Fibroblast of skin of scalp (primary cell): ENCODE results near the gene ABLIM3.

Source experiments
- DNase-seq: peaks from one replicate; pipeline ENCODE4 v3.0.0-alpha.2; 2013

The ABLIM3 gene

DNA sequence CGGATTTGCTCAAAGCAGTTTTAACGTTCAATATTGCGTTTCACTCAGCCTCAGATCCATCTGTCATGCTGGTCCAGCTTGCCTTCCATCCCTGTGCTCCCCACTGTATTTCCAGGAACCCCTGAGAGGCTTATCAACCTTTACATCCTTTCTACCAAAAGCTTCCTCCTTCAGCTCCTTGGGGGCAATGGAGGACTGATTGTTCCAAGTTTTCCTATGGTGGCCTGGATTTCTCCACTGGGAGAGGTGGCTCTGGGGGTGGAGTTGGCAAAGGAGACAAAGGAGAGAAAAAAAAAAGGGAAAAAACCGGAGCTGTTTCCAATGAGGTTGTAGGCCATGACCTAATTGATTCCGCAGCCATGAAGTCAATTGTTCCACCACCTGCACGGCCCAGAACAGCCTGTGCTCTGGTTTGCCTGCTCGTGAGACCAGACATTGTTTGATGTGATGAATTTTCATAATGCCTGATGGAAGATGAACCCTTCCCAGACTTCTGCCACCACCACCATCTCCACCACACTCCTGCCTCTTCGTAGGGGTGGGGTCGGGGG, 54.1 kb downstream of the ABLIM3 start:
- no peak for DNase-seq

DNA sequence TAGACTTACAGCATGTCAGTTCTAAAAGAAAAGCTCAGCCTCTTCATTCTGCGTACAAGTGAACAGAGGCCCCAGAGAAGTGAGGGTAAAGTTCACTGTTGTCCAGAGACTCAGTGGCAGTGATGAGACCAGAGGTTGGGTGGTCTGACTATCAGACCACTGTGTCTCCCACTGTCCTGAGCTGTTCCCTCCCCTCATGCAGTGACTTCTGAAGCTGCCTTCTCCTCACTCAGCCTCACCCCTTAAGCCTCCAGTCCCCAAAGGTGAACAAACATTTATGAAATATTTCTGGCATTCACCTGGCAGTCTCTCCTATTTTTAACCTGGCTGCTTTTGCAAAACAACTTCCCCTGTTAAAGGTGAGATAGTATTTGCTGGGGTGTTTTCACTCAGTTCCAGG, 54.7 kb downstream of the ABLIM3 start:
- DNase-seq: no peak

DNA sequence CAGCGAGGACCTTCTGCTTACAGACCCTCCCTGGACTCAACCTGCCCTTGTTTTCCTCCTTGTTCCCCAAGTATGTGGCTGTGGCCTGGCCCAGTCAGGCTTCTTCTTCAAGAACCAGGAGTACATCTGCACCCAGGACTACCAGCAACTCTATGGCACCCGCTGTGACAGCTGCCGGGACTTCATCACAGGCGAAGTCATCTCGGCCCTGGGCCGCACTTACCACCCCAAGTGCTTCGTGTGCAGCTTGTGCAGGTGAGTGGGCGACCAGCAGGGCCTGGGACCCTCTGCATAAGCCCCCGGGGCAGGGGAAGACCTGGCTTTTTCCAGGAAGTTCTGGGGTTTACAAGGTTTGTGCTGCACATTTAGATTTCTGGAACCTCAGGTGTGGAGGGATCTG, 56.9 kb downstream of the ABLIM3 start:
- no peak for DNase-seq

DNA sequence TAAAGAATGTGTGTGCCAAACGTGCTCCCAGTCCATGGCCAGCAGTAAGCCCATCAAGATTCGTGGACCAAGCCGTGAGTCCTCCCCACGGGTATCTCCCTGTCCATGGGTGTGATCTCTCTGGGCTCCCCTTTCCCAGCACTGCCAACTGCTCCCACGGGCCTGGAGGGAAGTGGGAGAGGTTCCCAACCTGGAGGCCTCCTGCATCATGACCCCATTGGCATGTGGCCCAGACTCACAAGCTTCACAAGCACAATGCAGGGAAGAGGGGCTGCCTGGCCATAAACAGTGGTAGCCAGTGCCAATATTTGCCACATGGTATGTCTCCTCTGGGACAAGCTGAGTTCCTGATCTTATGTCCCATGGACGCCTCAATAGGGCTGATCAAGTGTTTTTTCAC, 59.1 kb downstream of the ABLIM3 start:
- no peak for DNase-seq

DNA sequence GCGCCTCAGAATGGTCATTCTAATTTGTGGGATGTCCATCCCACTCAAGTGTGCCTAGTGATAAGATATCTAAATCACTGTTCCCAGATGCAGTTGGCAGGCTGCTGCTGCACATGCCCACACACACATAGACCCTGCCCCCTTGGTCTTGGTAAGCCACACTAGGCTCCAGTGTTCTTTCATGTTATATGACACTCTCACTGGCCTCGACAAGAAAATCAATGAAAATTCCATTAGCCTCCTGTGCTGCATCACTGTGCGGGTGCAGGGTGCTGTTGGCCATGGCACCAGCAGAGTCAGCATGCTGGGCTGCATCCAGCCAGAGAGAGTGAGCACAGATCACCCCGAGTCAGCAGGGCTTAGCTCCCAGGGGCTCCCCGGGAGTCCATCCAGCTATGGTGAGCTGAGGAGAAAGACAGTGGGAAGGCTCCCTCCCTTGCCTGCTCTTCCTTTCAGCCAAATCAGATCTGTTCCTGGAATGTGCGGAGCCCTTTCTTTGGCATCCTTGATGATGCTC, 59.9 kb downstream of the ABLIM3 start:
- DNase-seq: no peak

DNA sequence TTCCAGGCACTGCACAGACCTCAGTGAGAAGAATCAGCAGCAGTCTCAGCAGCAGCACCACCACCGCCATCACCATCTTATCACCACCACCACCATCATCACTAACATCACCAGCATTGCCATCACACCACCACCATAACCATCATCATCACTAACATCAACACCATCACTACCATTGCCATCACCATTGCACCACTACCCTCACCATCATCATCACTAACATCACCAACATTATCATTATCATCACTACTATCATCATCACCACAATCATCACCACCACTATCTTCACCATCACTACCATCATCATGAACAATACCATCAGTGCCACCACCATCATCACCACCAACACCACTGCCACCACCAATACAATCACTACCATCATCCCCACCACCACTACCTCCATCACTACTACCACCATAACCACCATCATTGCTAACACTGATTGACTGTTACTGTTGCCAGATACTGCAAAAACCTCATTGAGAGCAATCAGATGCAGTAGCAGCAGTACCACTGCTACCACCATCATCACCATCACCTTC, 61.7 kb downstream of the ABLIM3 start:
- DNase-seq: no peak

DNA sequence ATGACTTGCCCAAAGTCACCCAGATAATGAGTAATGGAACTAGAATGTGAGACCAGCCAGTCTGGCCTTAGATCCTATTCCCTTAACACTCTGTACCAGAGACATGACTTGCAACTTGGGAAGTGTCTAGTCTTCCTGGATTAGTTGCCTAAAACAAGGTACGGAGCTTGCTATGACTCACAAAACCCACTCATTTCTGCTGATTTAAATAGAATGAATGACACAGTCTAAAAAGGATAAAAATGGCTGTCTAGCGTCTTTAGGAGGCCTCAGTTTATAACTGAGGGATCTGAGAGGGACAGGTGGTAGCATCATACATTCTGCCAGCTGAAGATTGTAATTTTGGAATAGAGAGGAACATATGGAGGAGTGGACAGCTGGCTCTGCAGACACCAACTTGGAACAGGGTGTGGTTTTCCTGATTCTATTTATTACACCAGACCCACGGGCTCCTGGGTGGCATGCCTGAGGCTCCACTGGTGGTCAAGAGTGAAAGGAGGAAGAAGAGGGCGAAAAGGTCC, 62.7 kb downstream of the ABLIM3 start:
- DNase-seq: no peak

DNA sequence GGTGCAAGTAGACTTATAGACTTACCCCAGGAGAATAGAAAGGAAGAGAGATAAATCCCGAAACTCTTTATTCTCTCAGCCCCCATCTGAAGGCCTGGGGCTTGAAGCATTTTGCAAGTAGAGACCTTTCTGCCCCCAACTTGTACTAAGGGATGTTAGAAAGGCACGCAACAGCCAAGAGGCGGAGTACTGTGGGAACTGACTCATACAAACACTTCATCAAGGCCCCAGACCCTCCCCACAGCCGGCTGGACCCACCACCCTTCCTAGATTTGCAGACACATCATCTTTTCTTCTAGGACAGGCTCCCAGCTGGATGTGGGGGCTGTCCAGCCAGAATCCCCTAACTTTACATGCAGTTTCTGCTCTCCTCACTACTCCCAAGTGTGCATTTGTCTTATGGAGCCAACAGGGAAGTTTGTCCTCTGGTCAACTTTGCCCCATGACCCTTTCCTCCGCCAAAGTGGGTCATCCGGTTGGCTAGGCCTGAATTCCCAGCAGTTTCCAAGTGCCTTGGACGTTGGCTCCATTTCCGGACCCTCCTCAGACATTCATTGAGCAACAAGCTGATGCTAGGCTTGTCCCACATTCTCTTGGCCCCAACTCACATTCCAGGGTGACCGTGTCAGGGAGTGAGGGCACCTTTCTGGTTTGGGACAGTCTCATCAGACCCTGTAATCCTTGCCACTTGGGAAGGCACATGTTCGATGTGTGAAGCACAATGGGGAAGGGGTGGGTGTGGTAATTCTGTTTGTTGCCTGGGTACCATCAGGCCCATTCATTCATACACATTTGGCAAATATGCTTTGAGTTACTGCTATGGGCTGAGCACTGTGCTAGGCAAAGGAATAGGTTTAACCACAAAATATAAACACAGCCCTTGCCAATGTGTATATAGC, 64.6 kb downstream of the ABLIM3 start:
- DNase-seq: peak; percentile 42

DNA sequence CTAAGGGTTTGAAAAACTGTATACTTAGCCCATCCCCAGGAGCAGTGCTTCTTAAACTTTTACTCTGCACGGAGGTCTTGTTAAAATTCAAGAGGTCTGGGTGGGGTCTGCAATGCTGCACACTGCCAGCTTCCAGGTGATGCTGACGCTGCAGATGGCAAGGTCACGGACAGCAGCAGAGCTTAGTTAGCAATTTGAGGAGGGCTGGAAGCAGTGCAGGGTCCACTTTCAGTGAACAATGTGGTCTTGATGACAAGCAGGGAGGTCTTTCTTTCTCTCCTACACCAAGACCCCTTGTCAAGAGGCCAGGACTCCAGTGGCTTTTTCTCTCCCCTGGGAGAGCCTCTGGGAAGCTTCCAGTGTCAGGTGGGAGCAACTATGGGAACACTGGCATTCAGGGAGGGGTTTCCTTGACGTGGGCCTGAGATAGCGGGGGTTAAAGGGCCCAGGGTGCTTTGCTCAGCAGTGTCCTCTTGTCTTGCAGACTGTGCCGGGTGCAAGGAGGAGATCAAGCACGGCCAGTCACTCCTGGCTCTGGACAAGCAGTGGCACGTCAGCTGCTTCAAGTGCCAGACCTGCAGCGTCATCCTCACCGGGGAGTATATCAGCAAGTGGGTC, 65.3 kb downstream of the ABLIM3 start:
- no peak for DNase-seq

DNA sequence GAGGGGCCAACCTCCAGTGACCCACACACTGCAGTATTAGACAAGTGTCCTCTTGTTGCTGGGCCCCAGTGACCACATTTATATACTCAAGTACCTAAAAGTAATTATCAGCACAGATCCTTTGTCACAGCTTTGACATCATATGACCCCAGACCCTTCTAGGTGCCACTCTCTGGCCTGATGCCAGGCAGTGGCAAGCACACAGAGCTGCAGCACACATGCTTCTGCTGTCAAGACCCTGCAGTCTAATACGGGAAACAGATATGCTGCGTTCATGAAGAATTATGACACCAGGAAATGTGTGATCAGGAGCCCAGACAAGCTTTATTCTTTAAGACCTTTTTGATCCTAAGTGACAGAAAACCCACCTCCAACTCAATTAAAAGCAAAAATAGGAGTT, 66.5 kb downstream of the ABLIM3 start:
- no peak for DNase-seq

DNA sequence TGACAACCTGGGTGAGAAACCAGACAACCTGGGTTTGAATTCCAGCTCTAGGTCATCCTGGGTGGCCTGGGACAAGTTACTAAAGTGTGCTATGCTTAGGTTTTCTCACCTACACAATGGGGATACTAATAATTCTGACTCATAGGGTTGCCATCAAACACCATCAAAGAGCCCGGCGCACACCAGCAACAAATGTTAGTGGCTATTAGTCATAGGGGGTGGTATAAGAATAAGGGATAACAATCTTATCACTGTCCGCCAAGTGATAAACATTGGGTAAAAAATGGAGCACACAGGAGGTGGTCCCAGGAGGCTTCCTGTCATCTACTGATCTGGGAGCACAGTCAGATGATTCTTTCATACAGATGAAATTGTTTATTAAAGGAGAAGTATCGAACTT, 68.9 kb downstream of the ABLIM3 start:
- DNase-seq: no peak

DNA sequence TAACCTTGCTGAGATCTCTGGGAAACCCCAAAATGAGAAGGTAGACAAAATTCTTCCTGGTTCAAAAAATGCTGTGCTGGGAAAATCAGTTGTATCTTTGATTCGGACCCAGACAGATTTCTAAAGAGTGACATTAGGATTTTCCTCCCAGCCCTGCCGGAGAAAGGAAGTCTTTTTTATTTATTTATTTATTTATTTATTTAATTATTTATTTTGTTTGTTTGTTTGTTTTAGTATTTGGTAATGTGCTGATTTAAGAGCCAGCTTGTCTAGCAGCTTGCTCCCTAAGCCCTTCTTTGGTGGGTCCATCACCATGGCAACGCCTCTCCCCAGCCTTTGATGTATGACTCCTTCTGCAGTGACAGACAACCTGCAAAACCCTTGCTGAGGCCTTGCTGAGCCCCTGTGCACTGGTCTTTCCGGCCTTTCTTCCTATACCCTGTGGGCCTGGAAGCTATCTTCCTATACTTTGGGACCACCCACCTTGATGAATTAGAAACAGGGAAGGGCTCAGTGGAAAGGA, 69.7 kb downstream of the ABLIM3 start:
- DNase-seq: no peak

DNA sequence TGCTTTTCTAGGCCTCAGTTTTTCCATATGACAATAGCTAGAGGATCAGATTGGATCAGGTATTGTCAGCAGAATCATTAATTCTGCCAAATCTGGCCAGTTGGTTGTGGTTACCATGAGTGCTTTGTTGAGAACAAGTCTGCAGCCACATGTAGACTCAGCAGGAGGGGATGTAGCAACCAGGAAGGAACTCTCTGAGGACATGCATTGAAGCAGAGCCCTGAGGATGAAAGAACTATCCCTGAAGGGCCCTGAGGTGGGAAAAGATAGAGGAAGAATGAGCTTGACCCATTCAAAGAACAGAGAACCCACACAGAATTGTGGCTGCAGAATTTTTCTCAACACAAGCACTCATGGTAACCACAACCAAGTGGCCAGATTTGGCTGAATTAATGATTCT, 70.3 kb downstream of the ABLIM3 start:
- peak; percentile 58 for DNase-seq

DNA sequence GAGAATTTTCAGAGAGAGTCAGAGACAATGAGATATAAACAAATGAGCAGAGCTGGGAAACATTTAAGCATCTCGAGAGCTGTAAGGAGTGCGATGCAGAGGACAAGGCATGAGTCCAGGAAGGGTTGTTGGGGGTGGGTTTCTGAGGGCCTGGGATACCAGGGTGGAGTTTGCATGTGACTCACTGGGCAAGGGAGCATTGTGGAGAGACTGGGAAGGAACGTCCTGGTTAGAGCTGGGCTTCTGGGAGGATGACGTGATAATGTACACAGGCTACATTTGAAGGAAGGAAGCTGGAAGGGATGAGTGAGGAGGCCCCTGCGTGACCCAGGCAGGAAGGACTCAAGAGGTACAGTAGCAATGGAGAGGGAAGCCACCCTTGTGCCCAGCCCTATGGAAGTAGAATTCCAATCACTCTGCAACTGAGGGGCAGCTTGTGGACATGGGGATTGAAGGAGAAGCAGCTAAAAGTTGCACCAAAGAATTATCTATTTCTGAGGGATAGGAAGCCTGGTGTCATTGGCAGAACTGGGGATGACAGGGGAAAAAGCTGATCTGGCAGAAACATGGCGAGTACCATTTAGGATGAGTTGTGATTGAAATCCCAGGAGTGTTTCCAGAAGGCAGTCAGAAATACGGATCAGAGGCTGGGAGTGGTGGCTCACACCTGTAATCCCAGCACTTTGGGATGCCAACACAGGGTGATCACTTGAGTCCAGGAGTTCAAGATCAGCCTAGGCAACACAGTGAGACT, 71.1 kb downstream of the ABLIM3 start:
- DNase-seq: peak; percentile 94

DNA sequence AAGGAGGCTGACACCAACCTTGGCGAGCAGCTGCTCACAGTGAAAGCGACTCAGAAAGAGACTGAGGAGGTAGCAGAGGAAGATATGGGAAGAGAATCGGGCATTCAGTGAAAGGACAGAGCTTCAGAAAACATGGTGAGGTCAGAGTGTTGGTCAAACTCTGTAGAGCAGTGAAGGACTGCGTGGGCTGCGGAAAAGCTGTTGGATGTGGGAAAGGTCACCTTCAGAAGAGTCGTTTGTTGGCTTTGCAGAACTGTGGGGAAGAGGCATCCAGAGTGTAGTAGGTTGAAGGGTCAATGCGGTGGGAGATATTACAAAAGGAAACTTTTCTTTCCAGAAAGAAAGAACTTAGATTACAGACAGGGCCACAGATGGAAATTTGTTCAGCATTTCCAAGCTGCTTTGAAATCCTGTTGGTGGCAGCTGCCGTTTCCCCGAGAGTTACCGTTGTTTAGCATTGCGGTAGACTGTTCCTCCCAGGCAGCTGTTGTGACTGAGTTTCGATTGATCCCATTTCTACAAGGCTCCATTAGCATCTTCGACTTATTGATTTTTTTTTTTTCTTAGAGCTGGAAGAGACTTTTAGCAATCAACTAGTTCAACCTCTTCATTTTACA, 72.1 kb downstream of the ABLIM3 start:
- DNase-seq: no peak

DNA sequence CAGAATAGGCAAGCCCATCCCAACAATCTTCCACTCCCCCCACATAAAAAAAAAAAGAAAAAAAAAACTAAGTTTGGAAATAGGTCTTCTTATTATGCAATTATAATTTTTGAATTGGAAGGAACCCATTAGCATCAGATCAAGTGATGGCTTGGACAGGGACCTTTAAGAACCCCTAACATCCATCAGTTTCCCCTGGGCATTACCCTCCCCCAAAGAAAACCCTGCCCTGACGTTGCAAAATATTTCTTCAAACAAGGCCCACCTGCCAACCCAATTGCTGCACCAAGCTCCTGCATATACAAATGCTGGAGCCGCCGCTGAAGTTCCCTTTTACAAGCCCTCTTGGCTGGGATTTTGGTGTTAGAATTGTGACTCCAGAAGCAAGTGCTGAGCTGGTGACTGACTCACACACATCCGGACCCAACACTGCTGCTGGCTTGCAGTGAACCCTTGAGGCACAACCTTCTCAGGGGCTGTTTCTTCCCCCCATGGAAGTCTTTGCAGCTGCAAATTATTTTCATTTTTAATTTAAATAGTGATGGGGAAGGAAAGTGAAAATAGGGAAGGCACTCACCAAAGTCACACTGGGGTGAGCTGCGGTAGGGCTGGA, 74.3 kb downstream of the ABLIM3 start:
- DNase-seq: no peak

DNA sequence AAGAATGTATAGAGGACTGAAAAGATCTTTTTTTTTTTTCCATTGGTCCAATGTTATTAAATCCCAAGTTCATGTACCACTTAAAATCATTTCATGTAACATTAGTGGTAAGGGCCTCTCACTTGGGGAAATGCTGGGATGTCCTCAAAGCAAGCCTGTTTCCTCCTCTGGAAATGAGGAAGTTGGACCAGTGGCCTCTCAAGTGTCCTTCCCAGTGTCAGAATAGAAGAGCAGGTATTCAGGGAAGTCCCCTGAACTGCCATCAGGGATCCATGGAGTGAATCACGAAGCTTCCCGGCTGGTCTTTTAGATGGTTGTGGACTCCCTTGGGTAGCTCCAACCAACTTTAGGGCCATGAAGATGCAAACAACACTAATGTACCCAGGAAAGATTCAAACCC, 75.2 kb downstream of the ABLIM3 start:
- no peak for DNase-seq

DNA sequence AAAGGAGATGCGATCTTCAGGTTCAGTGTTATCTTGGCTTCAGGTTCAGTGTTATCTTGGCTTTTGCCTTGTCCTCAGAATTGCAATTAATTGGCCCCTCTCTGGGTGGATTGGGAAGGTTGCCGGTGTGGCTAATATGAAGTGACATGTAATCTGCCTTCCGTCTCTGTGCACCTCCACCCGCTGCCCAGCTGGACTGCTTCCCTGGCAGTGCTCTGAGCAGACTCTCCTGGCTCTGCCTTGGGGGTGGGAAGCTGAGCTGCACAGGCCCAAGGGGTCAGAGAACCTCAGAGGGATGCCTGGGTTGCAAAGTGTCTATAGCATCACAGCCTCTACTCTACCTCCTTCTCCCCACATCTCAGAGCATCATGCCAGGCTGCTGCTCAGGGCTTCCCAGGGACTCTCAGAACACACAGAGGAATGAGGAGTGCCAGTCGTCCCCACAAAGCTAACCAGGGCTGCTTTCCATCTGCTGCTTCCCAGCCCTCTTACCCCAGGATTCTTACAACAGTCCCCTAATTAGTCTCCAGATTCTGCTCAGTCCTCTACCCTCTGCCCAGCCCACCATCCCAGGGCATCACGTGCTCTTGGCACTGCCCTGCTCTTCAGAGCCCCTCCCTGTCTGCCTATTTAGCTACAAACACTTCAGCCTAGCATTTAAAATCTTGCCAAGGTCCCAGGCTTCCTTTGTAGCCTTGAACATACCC, 76.0 kb downstream of the ABLIM3 start:
- no peak for DNase-seq

DNA sequence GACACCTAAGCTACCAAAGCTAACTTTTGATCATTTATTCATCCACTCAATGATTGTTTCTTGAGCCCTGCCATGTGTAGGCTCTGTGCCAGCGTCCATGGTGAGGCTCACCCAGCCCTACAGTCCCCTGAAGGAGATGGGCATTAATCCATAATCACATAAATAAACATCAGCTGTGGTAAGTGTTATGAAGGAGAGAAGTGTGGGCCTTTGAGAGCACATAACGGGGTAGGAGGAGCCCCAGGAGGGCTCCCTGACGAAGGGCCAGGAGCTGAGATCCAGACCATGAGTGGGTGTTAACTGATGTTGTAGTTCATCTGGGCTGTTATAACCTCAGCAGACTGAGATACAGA, 76.5 kb downstream of the ABLIM3 start:
- DNase-seq: no peak

DNA sequence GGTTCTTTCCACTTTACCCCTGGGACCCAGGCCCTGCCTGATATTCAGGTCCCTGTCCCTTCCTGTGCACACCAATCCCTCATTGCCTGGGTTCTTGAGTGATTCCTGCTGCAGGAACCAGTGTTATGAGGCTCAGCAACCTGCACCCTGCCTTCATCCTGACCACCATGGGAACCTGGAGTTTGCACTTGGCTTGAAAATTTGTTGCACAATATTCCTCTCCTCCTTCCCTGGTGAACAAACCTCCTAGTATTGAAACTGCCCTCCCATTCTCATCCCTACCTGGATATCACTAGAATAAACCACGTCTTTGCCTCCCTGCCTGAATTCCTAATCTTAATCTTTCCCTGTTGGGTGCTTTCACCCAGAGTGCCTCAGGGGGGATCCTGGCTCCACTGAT, 78.3 kb downstream of the ABLIM3 start:
- DNase-seq: no peak

DNA sequence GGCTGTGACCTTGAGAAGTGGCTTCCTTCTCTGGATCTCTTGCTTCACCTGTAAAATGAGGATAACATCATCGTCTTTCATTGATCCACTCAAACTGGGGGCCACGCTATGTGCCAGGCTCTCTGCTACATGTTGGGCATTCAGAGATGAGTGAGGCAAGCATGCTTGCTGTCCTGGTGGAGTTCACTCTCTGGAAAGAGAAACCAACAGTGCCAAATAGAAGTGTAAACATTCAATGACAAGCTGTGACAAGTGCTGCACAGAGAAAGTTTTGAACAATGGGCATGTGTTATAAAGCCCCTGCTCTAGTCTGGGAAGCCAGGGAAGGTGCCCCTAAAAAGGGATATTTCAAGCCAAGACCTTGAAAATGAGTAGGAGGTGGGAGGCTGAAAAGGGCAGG, 79.5 kb downstream of the ABLIM3 start:
- no peak for DNase-seq
